ENCODE measurements around the gene NIPSNAP3A. TPM values are rescaled to one million over a fixed set of nuclear protein-coding genes. Genes with fewer than 3 reads are reported as not detected.

NIPSNAP3A gene
- polyA plus RNA-seq, 3 donors, result 53.3 to 63.0 (median 56.1) TPM

DNA sequence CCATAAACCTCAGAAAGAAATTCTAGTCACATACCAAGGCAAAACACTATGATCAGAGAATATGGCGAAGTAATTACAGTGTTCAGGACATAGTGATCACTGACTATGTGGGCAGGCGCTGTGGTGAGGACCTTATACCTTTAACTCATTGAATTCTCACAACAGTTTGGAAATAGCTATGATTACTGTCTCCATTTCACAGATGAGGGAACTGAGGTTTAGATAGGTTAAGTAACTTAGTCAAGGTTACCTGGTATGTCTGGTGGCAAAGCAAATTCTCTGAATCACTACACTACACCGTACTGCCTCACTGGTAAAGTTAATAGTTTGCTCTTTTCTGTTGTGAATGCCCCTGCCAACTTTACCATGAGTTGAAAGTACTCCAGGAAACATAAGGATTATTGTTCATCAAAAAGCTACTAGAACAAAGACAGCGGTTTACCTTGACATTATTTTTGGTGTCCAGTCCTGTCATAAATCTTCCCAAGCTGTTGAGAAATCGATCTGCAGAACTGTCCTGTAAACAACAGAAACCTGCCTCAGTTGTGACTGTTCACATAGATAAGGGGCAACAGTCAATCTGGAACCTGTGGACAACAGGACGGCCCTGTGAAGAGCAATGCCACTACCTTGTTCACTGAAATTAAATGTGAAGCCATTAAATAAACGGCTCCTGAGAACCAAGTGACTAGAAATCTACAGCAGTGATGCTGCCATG, 52.7 kb downstream of the NIPSNAP3A start:
- DNase-seq (ENCODE audit: low read depth in 3 of 3, low spot score in 2 of 3), result no peak

DNA sequence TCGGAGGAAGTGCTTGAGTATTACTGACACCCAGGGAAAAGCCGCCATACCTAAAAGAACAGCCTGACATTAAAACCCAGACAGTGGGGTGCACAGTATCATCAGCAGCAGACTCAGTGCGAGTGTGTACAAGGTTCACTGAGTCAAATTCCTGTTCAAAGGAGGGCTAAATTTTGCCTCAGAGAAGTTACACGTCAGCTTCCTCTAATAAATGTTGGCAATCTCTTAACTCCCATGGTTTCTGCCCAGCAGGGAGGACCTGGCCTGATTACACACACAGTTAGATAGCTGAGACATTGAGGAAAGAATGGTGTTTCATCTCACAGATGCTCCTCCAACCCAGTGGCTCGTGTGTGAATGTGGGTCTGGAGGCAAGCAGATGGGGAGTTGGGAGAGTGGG, 54.6 kb downstream of the NIPSNAP3A start:
- DNase-seq (ENCODE audit: low read depth in 3 of 3, low spot score in 2 of 3), result no peak

DNA sequence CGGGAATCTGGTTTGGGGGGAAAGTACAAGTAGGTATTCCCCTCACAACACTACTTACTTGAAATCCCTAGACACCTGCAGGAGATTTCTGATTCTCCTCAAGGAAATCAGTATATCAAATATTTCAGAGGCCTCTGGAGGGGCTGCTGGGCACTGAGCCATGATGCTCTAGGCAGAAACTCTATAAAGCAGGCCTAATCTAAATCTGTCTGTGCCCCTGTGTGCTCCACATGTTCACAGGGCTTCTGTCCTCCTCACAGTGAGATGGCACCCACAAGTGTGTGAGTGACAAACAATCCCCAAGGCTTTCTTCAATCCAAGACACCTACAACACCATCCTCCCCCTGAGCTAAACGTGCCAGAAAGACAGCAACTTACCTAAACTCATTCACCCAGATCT, 55.4 kb downstream of the NIPSNAP3A start:
- no peak for DNase-seq (ENCODE audit: low read depth in 3 of 3, low spot score in 2 of 3)

DNA sequence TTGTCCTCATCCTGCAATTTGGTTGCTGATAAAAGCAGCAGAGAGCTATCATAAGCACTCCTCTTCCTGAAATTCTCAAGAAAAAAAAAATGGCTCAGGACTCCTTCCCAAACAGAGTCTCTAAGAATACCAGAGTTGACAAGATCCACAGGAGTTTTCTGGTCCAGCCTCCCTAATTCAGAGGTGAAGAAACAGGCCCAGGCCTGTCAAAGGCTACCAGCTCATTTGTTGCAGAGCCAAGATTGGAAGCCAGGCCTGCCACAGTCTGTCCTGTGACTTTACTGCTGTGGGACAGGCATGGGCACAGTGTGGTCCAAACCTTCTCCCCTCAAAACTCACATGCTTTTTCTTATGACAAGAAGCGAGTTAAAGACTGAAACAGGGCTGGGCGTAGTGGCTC, 58.0 kb downstream of the NIPSNAP3A start:
- DNase-seq (ENCODE audit: low read depth in 3 of 3, low spot score in 2 of 3), result no peak

DNA sequence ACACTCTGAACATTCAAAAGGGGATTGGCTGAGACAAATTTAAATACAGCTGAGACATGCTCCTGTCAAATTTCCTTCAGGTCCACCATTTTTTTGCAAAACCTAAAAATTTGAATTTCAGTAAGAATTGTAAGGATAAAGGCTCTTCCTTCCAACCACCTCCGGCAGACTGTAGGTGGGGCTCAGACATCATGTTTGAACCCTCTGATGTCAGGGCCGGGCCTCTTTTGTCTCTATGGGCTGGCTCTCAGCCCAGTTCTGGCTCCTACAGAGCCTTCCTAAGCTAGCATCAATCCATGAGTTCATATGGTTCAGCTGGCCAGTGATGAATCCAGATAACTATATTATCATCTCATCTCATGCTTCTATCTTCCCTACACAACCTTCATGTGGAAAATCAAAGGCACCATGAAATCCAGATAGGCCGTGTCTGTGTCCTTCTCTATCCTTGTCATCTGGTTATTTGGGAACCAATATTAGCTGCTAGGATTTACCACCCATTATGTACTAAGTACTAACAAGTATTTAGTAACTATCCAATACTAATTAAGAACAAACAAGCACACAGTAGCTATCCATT, 60.6 kb downstream of the NIPSNAP3A start:
- no peak for DNase-seq (ENCODE audit: low read depth in 3 of 3, low spot score in 2 of 3)

Other genes starting within 250 kb of the NIPSNAP3A start
- not detected for gene OR13F1, start 243.4 kb upstream of the NIPSNAP3A start, polyA plus RNA-seq (ENCODE audit: insufficient read length in 3 of 3)
- gene OR13C4, start 220.5 kb upstream of the NIPSNAP3A start, polyA plus RNA-seq (ENCODE audit: insufficient read length in 3 of 3), result not detected
- not detected for gene OR13C3, start 210.8 kb upstream of the NIPSNAP3A start, polyA plus RNA-seq (ENCODE audit: insufficient read length in 3 of 3)
- gene OR13C8, start 178.5 kb upstream of the NIPSNAP3A start, polyA plus RNA-seq (ENCODE audit: insufficient read length in 3 of 3), result not detected
- gene OR13C5, start 148.3 kb upstream of the NIPSNAP3A start, polyA plus RNA-seq (ENCODE audit: insufficient read length in 3 of 3), result not detected
- gene OR13C2, start 142.1 kb upstream of the NIPSNAP3A start, polyA plus RNA-seq (ENCODE audit: insufficient read length in 3 of 3), result not detected
- gene OR13C9, start 129.5 kb upstream of the NIPSNAP3A start, polyA plus RNA-seq (ENCODE audit: insufficient read length in 3 of 3), result not detected
- gene OR13D1, start 53.2 kb upstream of the NIPSNAP3A start, polyA plus RNA-seq (ENCODE audit: insufficient read length in 3 of 3), result not detected
- 10 to 100 TPM; 10.9 to 12.2 (median 11.6) TPM for gene NIPSNAP3B, start 16.4 kb downstream of the NIPSNAP3A start, polyA plus RNA-seq (ENCODE audit: insufficient read length in 3 of 3)
- 10 to 100 TPM in 1 of 3 donors, 1 to 10 TPM in 2; 8.5 to 10.8 (median 9.9) TPM for gene ABCA1, start 180.5 kb downstream of the NIPSNAP3A start, polyA plus RNA-seq (ENCODE audit: insufficient read length in 3 of 3)